Ovary (tissue), 9 donors: ENCODE data around the gene LRRN1. TPM values are rescaled to one million over a fixed set of nuclear protein-coding genes. Genes with fewer than 3 reads are reported as not detected.

Source experiments
- DNase-seq, 5 donors: peaks; one replicate each; pipeline ENCODE4 v3.0.0-alpha.2; 2019 to 2020
- H3K27ac ChIP-seq, 2 donors: fragments of 200-600 bp; one replicate each; pipeline versions ENCODE4 v1.5.1 to v1.8.0; 2019 to 2022
- H3K27me3 ChIP-seq: fragments of 200-600 bp; one replicate; pipeline ENCODE4 v1.8.0; 2022
- H3K36me3 ChIP-seq: fragments of 200-600 bp; sonication (generic); one replicate; pipeline ENCODE4 v1.5.1; 2019
- H3K4me1 ChIP-seq: one replicate; pipeline ENCODE4 v1.8.1; 2013; ENCODE audit warnings: mild to moderate bottlenecking, moderate library complexity; ENCODE audit not compliant: insufficient read depth
- H3K4me3 ChIP-seq: fragments of 200-600 bp; sonication (generic); one replicate; pipeline ENCODE4 v1.5.1; 2017
- H3K9me3 ChIP-seq, 2 donors: fragments of 200-600 bp in 1 of 2; sonication (generic) in 1 of 2; one replicate each; pipeline versions ENCODE4 v1.5.1 to v1.8.1; 2013 to 2019; ENCODE audit warnings: mild to moderate bottlenecking in 1 of 2, moderate library complexity in 1 of 2
- CTCF ChIP-seq, 3 donors: fragments of 450-650 bp in 2 of 3; fragments of 200-600 bp in 1 of 3; IDR thresholded peaks; one replicate each; pipeline versions ENCODE4 v1.5.1 to v1.8.0; 2016 to 2022; ENCODE audit warnings: antibody characterized with exemption in 3 of 3, mild to moderate bottlenecking in 1 of 3
- EP300 ChIP-seq: sonication (generic); formaldehyde crosslinking; IDR thresholded peaks from one replicate; pipeline ENCODE4 v1.6.1; 2017; ENCODE audit warnings: antibody characterized with exemption
- POLR2A ChIP-seq: fragments of 450-650 bp; IDR thresholded peaks from one replicate; pipeline ENCODE4 v1.6.1; 2017; ENCODE audit warnings: antibody characterized with exemption, mild to moderate bottlenecking, moderate library complexity
- WGBS, 3 donors: extraction: QIAGEN DNeasy Blood & Tissue Kit in 1 of 3; methylation state at CpG; one replicate each; pipeline versions ENCODE4 v1.1.5 to v1.1.7; 2013 to 2017; 5-methylcytosine and 5-hydroxymethylcytosine counted together
- intact Hi-C, 4 donors: fragments of 100-400 bp; cut with DNase I; formaldehyde crosslinking; loops; one replicate each; pipeline versions ENCODE4 v1.11.0 to v1.15.1; 2022 to 2023
- polyA plus RNA-seq, 2 donors: library from polyadenylated mRNA; stranded (reverse); fragments of 200-250 nt in 1 of 2; fragments of 350-450 nt in 1 of 2; fragmentation: Illumina TruSeq in 1 of 2; extraction: RNeasy Lipid Tissue Mini Kit (QIAGEN cat#74804) in 1 of 2; gene quantifications; one replicate each; pipeline ENCODE4 v1.2.3, GENCODE V29; 2013 to 2014
- total RNA-seq, 7 donors: library from RNA; depleted of rRNA in 2 of 7; stranded (reverse); fragments of >200 nt in 2 of 7; fragmentation: NEBNext Ultra II Directional in 3 of 7; extraction: Animal tissue kit (Norgen Biotek cat#: 25700) in 3 of 7; gene quantifications; one replicate each; pipeline versions ENCODE4 v1.1.0 to v1.2.4, GENCODE V29; 2016 to 2023
- donor health status: DM: no; HTN: no; CAD: no; lungs with moderate emphysema.
- donor health status: DM: no; HTN: no; CAD: no.
- donor health status: Bipolar disorder and iron deficiency.
- donor health status: DM: yes; HTN: yes; CAD: no.
- donor health status: DM: no; HTN: no; CAD: no.
- donor health status: DM: yes; HTN: yes; CAD: no.

LRRN1 gene
- total and polyA plus RNA-seq, 9 donors, result 2.9 to 18.5 (median 7.4) TPM

GRCh38 chr3:3800685-3801493, 1.7 kb downstream of the LRRN1 start:
- H3K4me3 ChIP-seq, result peak overlapping the region; percentile 49
- intact Hi-C loops, result no loop called here
- WGBS, 3 donors, result 0 to 2% (median 2%) methylated on average over 20 to 53 of the region's 53 CpGs
- H3K36me3 ChIP-seq, result no peaks in the 10 kb centered on the region
- H3K27ac ChIP-seq, result peak overlapping the region in 1 of 2 donors; percentile 50
- H3K9me3 ChIP-seq, result no peaks in the 10 kb centered on the region
- peak; percentile 27 to 56 (median 47) for DNase-seq
- no peak for TF ChIP-seq POLR2A
- TF ChIP-seq EP300, result no peak
- no peaks in the 10 kb centered on the region for H3K27me3 ChIP-seq
- no peaks in the 10 kb centered on the region for H3K4me1 ChIP-seq

- Histone ChIP-seq H3K27ac (no peak overlapping the region), H3K27me3 (no peaks in the 10 kb centered on the region), H3K4me3 (no peak overlapping the region), H3K36me3 (no peaks in the 10 kb centered on the region), H3K9me3 (no peaks in the 10 kb centered on the region), H3K4me1 (no peaks in the 10 kb centered on the region)
- no peak for DNase-seq
- intact Hi-C loops, result no loop called here
- TF ChIP-seq CTCF (IDR thresholded peaks at IDR 0.05) (no peak), EP300 (no peak), POLR2A (no peak)
- 74 to 79% (median 75%) methylated on average over 4 of the region's 4 CpGs for WGBS, 3 donors
Observed at GRCh38 chr3:3801494-3801841, 2.2 kb downstream of the LRRN1 start.

- 85 to 87% (median 85%) methylated on average over 13 of the region's 13 CpGs for WGBS, 3 donors
- no peaks in the 10 kb centered on the region for H3K36me3 ChIP-seq
- no peaks in the 10 kb centered on the region for H3K4me1 ChIP-seq
- no peak for TF ChIP-seq POLR2A
- no peak for TF ChIP-seq EP300
- TF ChIP-seq CTCF (IDR thresholded peaks at IDR 0.05), result no peak
- H3K27me3 ChIP-seq, result no peaks in the 10 kb centered on the region
- intact Hi-C loops, result no loop called here
- no peak overlapping the region for H3K4me3 ChIP-seq
- DNase-seq, result no peak
- no peak overlapping the region for H3K27ac ChIP-seq
- H3K9me3 ChIP-seq, result no peaks in the 10 kb centered on the region
Observed at GRCh38 chr3:3802046-3802445, 2.8 kb downstream of the LRRN1 start.

GRCh38 chr3:3804560-3804959, 5.3 kb downstream of the LRRN1 start:
- 91 to 95% (median 92%) methylated on average over 2 of the region's 2 CpGs for WGBS, 3 donors
- no peak for DNase-seq
- Histone ChIP-seq H3K9me3 (no peaks in the 10 kb centered on the region), H3K4me1 (no peaks in the 10 kb centered on the region), H3K27ac (no peak overlapping the region), H3K27me3 (no peaks in the 10 kb centered on the region), H3K36me3 (no peaks in the 10 kb centered on the region), H3K4me3 (no peak overlapping the region)
- intact Hi-C loops, result no loop called here
- TF ChIP-seq CTCF (IDR thresholded peaks at IDR 0.05), result no peak
- no peak for TF ChIP-seq EP300
- no peak for TF ChIP-seq POLR2A

GRCh38 chr3:3806092-3806491, 6.9 kb downstream of the LRRN1 start:
- no peak for DNase-seq
- Histone ChIP-seq H3K4me3 (no peak overlapping the region), H3K27ac (no peak overlapping the region), H3K36me3 (no peaks in the 10 kb centered on the region), H3K4me1 (no peaks in the 10 kb centered on the region), H3K9me3 (no peaks in the 10 kb centered on the region), H3K27me3 (no peaks in the 10 kb centered on the region)
- WGBS, 3 donors, result 88 to 95% (median 93%) methylated on average over 7 of the region's 7 CpGs
- intact Hi-C loops, result no loop called here
- TF ChIP-seq POLR2A (no peak), CTCF (IDR thresholded peaks at IDR 0.05) (no peak), EP300 (no peak)
